HepG2 (cell line): Measurements from ENCODE around the gene DNAJB12. TPM values are rescaled to one million over a fixed set of nuclear protein-coding genes. Genes with fewer than 3 reads are reported as not detected.
A peak's percentile ranks its signal among the peaks of the same experiment; 100 is the strongest.

Source experiments
- ATAC-seq: fragments of 200-7000 bp; cut with Tn5 transposase; 3 replicates; pipeline ENCODE4 v1.9.1; 2020; ENCODE audit warnings: mild to moderate bottlenecking, moderate library complexity
- BruUV-seq: library from RNA; stranded (reverse); fragments of 400-500 nt; replicated peaks from 2 replicates; lab custom pipeline; 2021; lab: Mats Ljungman, UMichigan
- CTCF ChIA-PET: fragments of 300-600 bp; formaldehyde crosslinking; extraction: SDS; loops from one replicate; lab custom pipeline; 2021; ENCODE audit warnings: low total read pairs, inconsistent platforms, low intra/inter-chr PET ratio; lab: Yijun Ruan, JAX
- POLR2A ChIA-PET: fragments of 350-600 bp; sonication (Branson Sonifier 250); formaldehyde crosslinking; loops from one replicate; lab custom pipeline; 2020; ENCODE audit warnings: antibody characterized with exemption, inconsistent platforms; lab: Yijun Ruan, JAX
- DNase-seq: peaks from one replicate; pipeline ENCODE4 v3.0.0-alpha.2; 2015; ENCODE audit warnings: low spot score
- FAIRE-seq: peaks from 3 replicates; lab custom pipeline; 2011; peaks lifted over from hg19 to GRCh38; lab: Jason Lieb, UNC
- H2AFZ ChIP-seq: one replicate; pipeline ENCODE4 v1.6.1; 2011; ENCODE audit warnings: low read length, inconsistent platforms
- H3K27ac ChIP-seq: fragments of 300-600 bp; 3 replicates; pipeline ENCODE4 v1.8.0; 2011; ENCODE audit warnings: mixed run types, mild to moderate bottlenecking, mixed read lengths, low read length, inconsistent platforms; ENCODE audit not compliant: insufficient read depth; ENCODE audit errors: extremely low read length
- H3K27me3 ChIP-seq, 2 experiments: fragments of 200-600 bp in 1 of 2; 2 replicates in 1 of 2; 3 replicates in 1 of 2; pipeline versions ENCODE4 v1.6.0 to v1.8.0; 2011; ENCODE audit warnings: low read length in 2 of 2, mild to moderate bottlenecking in 2 of 2, moderate library complexity in 2 of 2, inconsistent platforms in 1 of 2; ENCODE audit not compliant: insufficient read depth in 2 of 2, control insufficient read depth in 1 of 2
- H3K36me3 ChIP-seq, 2 experiments: fragments of 200-600 bp in 1 of 2; replicated peaks in 1 of 2; 2 replicates in 1 of 2; 3 replicates in 1 of 2; pipeline versions ENCODE4 v1.5.1 to v1.8.0; 2011; ENCODE audit warnings: low read length in 2 of 2, inconsistent platforms in 1 of 2; ENCODE audit not compliant: insufficient read depth in 2 of 2, control insufficient read depth in 1 of 2
- H3K4me1 ChIP-seq: 2 replicates; pipeline ENCODE4 v1.5.1; 2012; ENCODE audit warnings: low read length, inconsistent platforms; ENCODE audit not compliant: insufficient read depth
- H3K4me2 ChIP-seq: 2 replicates; pipeline ENCODE4 v1.6.0; 2011; ENCODE audit warnings: low read depth, low read length, inconsistent platforms
- H3K4me3 ChIP-seq, 3 experiments: fragments of 200-600 bp in 1 of 3; sonication (generic), shearing (Covaris generic) in 1 of 3; replicated peaks in 1 of 3; 2 replicates each; pipeline ENCODE4 v1.5.1; 2011 to 2016; ENCODE audit warnings: low read length in 3 of 3, inconsistent platforms in 2 of 3, low read depth in 2 of 3, mild to moderate bottlenecking in 2 of 3, control low read depth in 1 of 3, mixed read lengths in 1 of 3; ENCODE audit not compliant: insufficient read depth in 1 of 3
- H3K79me2 ChIP-seq: one replicate; pipeline ENCODE4 v1.6.1; 2011; ENCODE audit warnings: low read length, inconsistent platforms; ENCODE audit not compliant: insufficient read depth
- H3K9ac ChIP-seq: 2 replicates; pipeline ENCODE4 v1.6.0; 2011; ENCODE audit warnings: mild to moderate bottlenecking, low read depth, low read length, inconsistent platforms; ENCODE audit not compliant: insufficient read depth
- H3K9me3 ChIP-seq: 2 replicates; pipeline ENCODE4 v1.5.1; 2012; ENCODE audit warnings: mild to moderate bottlenecking, low read length
- H4K20me1 ChIP-seq: 2 replicates; pipeline ENCODE4 v1.6.0; 2011; ENCODE audit warnings: inconsistent platforms, mild to moderate bottlenecking, low read length, moderate library complexity; ENCODE audit not compliant: insufficient read depth
- LCORL ChIP-seq, 2 experiments: fragments of 450-650 bp in 1 of 2; sonication (generic) in 1 of 2; formaldehyde crosslinking in 1 of 2; IDR thresholded peaks; 2 replicates each; pipeline versions ENCODE4 v1.5.0 to v1.6.1; 2017 to 2020; ENCODE audit warnings: antibody characterized with exemption in 1 of 2, missing genetic modification reagents in 1 of 2
- NRL ChIP-seq: sonication (generic); formaldehyde crosslinking; IDR thresholded peaks from 2 replicates; pipeline ENCODE4 v1.5.0; 2020; ENCODE audit warnings: missing genetic modification reagents, mild to moderate bottlenecking, moderate library complexity, borderline replicate concordance
- RBM22 ChIP-seq: fragments of 200-400 bp; formaldehyde crosslinking; optimal IDR thresholded peaks from 2 replicates; pipeline ENCODE3; 2017; ENCODE audit warnings: mild to moderate bottlenecking, low read length, moderate library complexity
- ZBTB39 ChIP-seq: sonication (generic); formaldehyde crosslinking; IDR thresholded peaks from 2 replicates; pipeline ENCODE4 v1.5.0; 2020; ENCODE audit warnings: missing genetic modification reagents
- ZFY ChIP-seq: sonication (generic); formaldehyde crosslinking; IDR thresholded peaks from 2 replicates; pipeline ENCODE4 v1.4.0; 2020; ENCODE audit warnings: missing genetic modification reagents
- WGBS: methylation state at CpG from one replicate; pipeline ENCODE4 v1.1.6; 2017; ENCODE audit warnings: low lambda C conversion rate; 5-methylcytosine and 5-hydroxymethylcytosine counted together
- in situ Hi-C: cut with HindIII; loops from 2 replicates; pipeline ENCODE4 v1.10.0; 2017; ENCODE audit warnings: low pct_unique_long_range_greater_than_20kb; ENCODE audit not compliant: extremely low pct_ligation_motif_present
- intact Hi-C: fragments of 100-400 bp; cut with micrococcal nuclease; formaldehyde crosslinking; loops from one replicate; pipeline ENCODE4 v1.10.0; 2022; ENCODE audit not compliant: unreplicated experiment
- polyA plus RNA-seq, 8 experiments: library from polyadenylated mRNA; depleted of rRNA in 3 of 8; stranded (reverse) in 7 of 8; unstranded in 1 of 8; fragments of >200 nt; fragmentation: Illumina TruSeq in 4 of 8; extraction: Trizol in 4 of 8; gene quantifications; 2 replicates each; pipeline versions ENCODE4 v1.2.1 to v1.2.3, GENCODE V29; 2011 to 2016; ENCODE audit warnings: low read depth in 4 of 8, missing spikeins in 1 of 8, mixed read lengths in 1 of 8; ENCODE audit not compliant: insufficient read depth in 1 of 8
- total RNA-seq, 5 experiments: library from RNA; depleted of rRNA; stranded (reverse); fragments of >200 nt; fragmentation: Illumina TruSeq; extraction: Trizol; gene quantifications; 2 replicates each; pipeline ENCODE4 v1.2.3, GENCODE V29; 2016; ENCODE audit warnings: low read depth in 1 of 5

DNAJB12 gene
- total and polyA plus RNA-seq, 2 of the 13 experiments (the other 11 are each of a cell fraction or from before 2014, with no cell fraction given): 10.8 to 18.2 TPM

- H3K4me1 ChIP-seq: peaks cover 85% of the 10 kb centered on the region
- H3K27me3 ChIP-seq: no peaks in the 10 kb centered on the region
- no TSS peak for BruUV-seq
- ChIA-PET CTCF (no interaction called here), POLR2A (interaction anchor here (0.7 to 3.9 kb wide), 6 partner anchors 13 to 117 kb away, joined by 3 to 70 read pairs (median 4); partner anchors contain the start of gene DDIT4)
- H3K36me3 ChIP-seq: peaks cover 9 to 24% of the 10 kb centered on the region in 2 experiments
- in situ Hi-C loops: loop anchor here (10.0 to 25.0 kb wide), 2 partner anchors 246 to 369 kb away; partner anchors contain the start of genes CHST3 and SPOCK2
- DNase-seq: no peak
- no peak overlapping the region for H3K9ac ChIP-seq
- no peaks in the 10 kb centered on the region for H3K79me2 ChIP-seq
- H3K4me2 ChIP-seq: no peak overlapping the region
- 99% methylated on average over 18 of the region's 19 CpGs for WGBS
- no peak for FAIRE-seq
- no peak for ATAC-seq
- no peak overlapping the region for H2AFZ ChIP-seq
- TF ChIP-seq LCORL (IDR thresholded peaks at IDR 0.05) (no peak), LCORL (CRISPR knock-in tag; IDR thresholded peaks at IDR 0.05) (no peak), NRL (no peak), RBM22 (peak; percentile 46), ZBTB39 (CRISPR knock-in tag) (no peak), ZFY (CRISPR knock-in tag) (peak; percentile 16; the same call in 1 of the 2 replicates)
- no peaks in the 10 kb centered on the region for H3K9me3 ChIP-seq
- intact Hi-C loops: loop anchor here (2.0 kb wide), 1 partner anchor 61 kb away; the partner anchor contains the start of gene DDIT4
- no peak overlapping the region for H3K4me3 ChIP-seq
- peak overlapping the region; percentile 91 for H3K27ac ChIP-seq
- no peaks in the 10 kb centered on the region for H4K20me1 ChIP-seq
Observed at GRCh38 chr10:72333112-72334015, 21.4 kb downstream of the DNAJB12 start.
